Heart left ventricle (tissue), 16 donors: ENCODE measurements around the gene SPAG7. TPM values are rescaled to one million over a fixed set of nuclear protein-coding genes. Genes with fewer than 3 reads are reported as not detected.
A peak's percentile ranks its signal among the peaks of the same experiment; 100 is the strongest.

Experiments used
- ATAC-seq, 4 donors: fragments of 200-7000 bp; cut with Tn5 transposase; one replicate each; pipeline ENCODE4 v1.9.1; 2020 to 2022; ENCODE audit warnings: moderate library complexity in 4 of 4, mild to moderate bottlenecking in 3 of 4, moderate number of reproducible peaks in 1 of 4
- DNase-seq, 5 donors: peaks; one replicate each; pipeline ENCODE4 v3.0.0-alpha.2; 2020
- H3K27ac ChIP-seq, 12 donors: fragments of 200-600 bp; sonication (generic) in 4 of 12; one replicate each; pipeline versions ENCODE4 v1.5.0 to v1.8.0; 2016 to 2022; ENCODE audit warnings: mild to moderate bottlenecking in 2 of 12
- H3K27me3 ChIP-seq, 9 donors: fragments of 200-600 bp; sonication (generic) in 2 of 9; one replicate each; pipeline versions ENCODE4 v1.5.1 to v1.8.0; 2016 to 2022; ENCODE audit warnings: mild to moderate bottlenecking in 3 of 9
- H3K36me3 ChIP-seq, 9 donors: fragments of 200-600 bp; sonication (generic) in 2 of 9; one replicate each; pipeline versions ENCODE4 v1.5.0 to v1.8.0; 2018 to 2022; ENCODE audit warnings: mild to moderate bottlenecking in 2 of 9
- H3K4me1 ChIP-seq, 12 donors: fragments of 200-600 bp; sonication (generic) in 4 of 12; one replicate each; pipeline versions ENCODE4 v1.5.0 to v1.8.0; 2016 to 2022; ENCODE audit warnings: mild to moderate bottlenecking in 3 of 12
- H3K4me3 ChIP-seq, 12 donors: fragments of 200-600 bp; sonication (generic) in 4 of 12; one replicate each; pipeline versions ENCODE4 v1.5.0 to v1.8.0; 2017 to 2022; ENCODE audit warnings: mild to moderate bottlenecking in 9 of 12, moderate library complexity in 4 of 12
- H3K9me3 ChIP-seq, 12 donors: fragments of 200-600 bp; sonication (generic) in 4 of 12; one replicate each; pipeline versions ENCODE4 v1.5.0 to v1.8.0; 2016 to 2022; ENCODE audit warnings: mild to moderate bottlenecking in 1 of 12
- POLR2A ChIP-seq, 2 donors: fragments of 450-650 bp; IDR thresholded peaks; one replicate each; pipeline ENCODE4 v1.6.1; 2017; ENCODE audit warnings: antibody characterized with exemption in 2 of 2, mild to moderate bottlenecking in 2 of 2, moderate library complexity in 2 of 2
- WGBS, 4 donors: extraction: QIAGEN DNeasy Blood & Tissue Kit in 2 of 4; methylation state at CpG; one replicate each; pipeline versions ENCODE4 v1.1.5 to v1.1.7; 2013 to 2018; 5-methylcytosine and 5-hydroxymethylcytosine counted together
- intact Hi-C, 10 donors: fragments of 100-400 bp; cut with DNase I; formaldehyde crosslinking; loops; one replicate each; pipeline versions ENCODE4 v1.11.1 to v1.14.2; 2022
- polyA plus RNA-seq, 2 donors: library from polyadenylated mRNA; stranded (reverse); fragments of 200-250 nt; gene quantifications; one replicate each; pipeline ENCODE4 v1.2.3, GENCODE V29; 2013
- total RNA-seq, 9 donors: library from RNA; depleted of rRNA in 2 of 9; stranded (reverse); fragments of >200 nt in 2 of 9; fragmentation: NEBNext Ultra II Directional in 3 of 9; extraction: Animal tissue kit (Norgen Biotek cat#: 25700) in 3 of 9; gene quantifications; one replicate each; pipeline versions ENCODE4 v1.1.0 to v1.2.4, GENCODE V29; 2016 to 2023
- TF ChIP-seq, protein P1 (sequence below), 12 donors: fragments of 200-600 bp; sonication (generic) in 4 of 12; IDR thresholded peaks; one replicate each; pipeline versions ENCODE4 v1.5.0 to v1.8.0; 2018 to 2022; ENCODE audit warnings: antibody characterized with exemption in 12 of 12, mild to moderate bottlenecking in 5 of 12
- donor health status: ischemic (EF 13 %, LVEDD 7.1; RV severe dilation, severe dysfunction).
- donor health status: healthy with polysubstance abuse.
- donor health status: DM: no; HTN: yes; CAD: no.
- donor health status: DM: no; HTN: no; CAD: no.
- donor health status: ischemic (EF 25% LVEDD 6.9; RV normal size, moderate dysfunction).
- donor health status: ischemic (EF 25% LVEDD 5.7; RV mildly dilated, moderate dysfunction).
- donor health status: healthy.
- donor health status: DM: yes; HTN: yes; CAD: no.
- donor health status: ischemic (EF 35%, LVEDD 5.7; RV mildly dilated, moderate dysfunction).
- donor health status: nonischemic (EF 11% LVEDD 7.7; RV severe dilation, severe dysfunction).
- donor health status: DM: yes; HTN: yes; CAD: no.
- donor health status: PGD.
- donor health status: ischemic (EF 29% LVEDD 5.4; RV normal size, mild dysfunction).
- donor health status: nonischemic (EF 23%, LVEDD 6.1; RV moderate dilation, normal function).

The SPAG7 gene
- total and polyA plus RNA-seq, 11 donors = 88.7 to 192 (median 125) TPM

- DNase-seq (peak; percentile 93 to 95 (median 94)), ATAC-seq (peak; percentile 91 to 97 (median 97))
- 0 to 1% (median 1%) methylated on average over 41 to 78 of the region's 78 CpGs for WGBS, 4 donors
- H3K27ac ChIP-seq = peak within 1 kb of the TSS; percentile 77 to 97 (median 93)
- no peaks in the 10 kb centered on the region for H3K27me3 ChIP-seq
- H3K9me3 ChIP-seq = no peaks in the 10 kb centered on the region
- H3K4me1 ChIP-seq = peaks cover 0 to 32% (median 23%) of the 10 kb centered on the region in 12 donors
- H3K4me3 ChIP-seq = peak within 1 kb of the TSS; percentile 49 to 95 (median 76)
- H3K36me3 ChIP-seq = peaks cover 0 to 36% (median 24%) of the 10 kb centered on the region in 9 donors
- intact Hi-C loops = loop anchor here (1.0 to 10.0 kb wide), 11 partner anchors 18 to 250 kb away; partner anchors contain the start of genes GP1BA (in 2 of the 10), CXCL16 (in 1 of the 10), PFN1 (in 1 of the 10) and SPAG7 (in 1 of the 10)
- TF ChIP-seq POLR2A (IDR thresholded peaks at IDR 0.05) = peak in 1 of 2 donors; percentile 90
- TF ChIP-seq, protein P1, sequence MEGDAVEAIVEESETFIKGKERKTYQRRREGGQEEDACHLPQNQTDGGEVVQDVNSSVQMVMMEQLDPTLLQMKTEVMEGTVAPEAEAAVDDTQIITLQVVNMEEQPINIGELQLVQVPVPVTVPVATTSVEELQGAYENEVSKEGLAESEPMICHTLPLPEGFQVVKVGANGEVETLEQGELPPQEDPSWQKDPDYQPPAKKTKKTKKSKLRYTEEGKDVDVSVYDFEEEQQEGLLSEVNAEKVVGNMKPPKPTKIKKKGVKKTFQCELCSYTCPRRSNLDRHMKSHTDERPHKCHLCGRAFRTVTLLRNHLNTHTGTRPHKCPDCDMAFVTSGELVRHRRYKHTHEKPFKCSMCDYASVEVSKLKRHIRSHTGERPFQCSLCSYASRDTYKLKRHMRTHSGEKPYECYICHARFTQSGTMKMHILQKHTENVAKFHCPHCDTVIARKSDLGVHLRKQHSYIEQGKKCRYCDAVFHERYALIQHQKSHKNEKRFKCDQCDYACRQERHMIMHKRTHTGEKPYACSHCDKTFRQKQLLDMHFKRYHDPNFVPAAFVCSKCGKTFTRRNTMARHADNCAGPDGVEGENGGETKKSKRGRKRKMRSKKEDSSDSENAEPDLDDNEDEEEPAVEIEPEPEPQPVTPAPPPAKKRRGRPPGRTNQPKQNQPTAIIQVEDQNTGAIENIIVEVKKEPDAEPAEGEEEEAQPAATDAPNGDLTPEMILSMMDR (IDR thresholded peaks at IDR 0.05) = peak; percentile 63 to 94 (median 80)
These were observed 19.5 kb upstream of the SPAG7 start, which contains the start of gene CAMTA2 for GRCh38 chr17:4986951-4987766. Gene CAMTA2, minus strand, starts transcription at chr17:4987675. Its CDS starts 1,453 bp downstream, at chr17:4986222.

DNA sequence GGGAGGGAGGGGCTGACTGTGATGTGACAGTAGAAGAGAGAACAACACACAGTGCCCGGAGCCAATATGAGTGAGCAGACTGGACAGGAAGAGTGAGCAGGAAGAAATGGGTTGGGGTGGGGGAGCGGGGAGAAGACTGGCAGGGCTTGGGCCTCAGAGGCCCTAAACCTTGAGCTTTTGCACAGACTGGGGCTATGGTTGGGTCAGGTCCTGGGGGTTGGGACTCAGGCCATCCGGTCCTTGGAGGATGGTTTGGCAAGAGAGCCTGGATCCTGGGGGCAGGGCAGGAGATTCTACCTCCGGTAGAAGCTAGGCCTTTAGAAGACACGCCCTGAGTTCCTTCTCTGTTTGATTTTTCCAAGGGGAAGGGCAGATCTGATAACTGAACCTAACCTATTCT, 18.8 kb upstream of the SPAG7 start:
- WGBS, 4 donors = 23 to 46% (median 31%) methylated on average over 5 of the region's 5 CpGs
- DNase-seq (peak in 1 of 5 donors; percentile 39), ATAC-seq (peak in 3 of 4 donors; percentile 1 to 29 (median 6))
- Histone ChIP-seq H3K36me3 (peaks cover 0 to 43% (median 32%) of the 10 kb centered on the region in 9 donors), H3K4me1 (peaks cover 0 to 32% (median 23%) of the 10 kb centered on the region in 12 donors), H3K4me3 (peak overlapping the region; percentile 49 to 95 (median 76)), H3K27ac (peak overlapping the region; percentile 77 to 97 (median 93)), H3K9me3 (no peaks in the 10 kb centered on the region), H3K27me3 (no peaks in the 10 kb centered on the region)
- TF ChIP-seq, protein P1 (IDR thresholded peaks at IDR 0.05) = no peak
- no peak for TF ChIP-seq POLR2A (IDR thresholded peaks at IDR 0.05)
- intact Hi-C loops = loop anchor here (2.0 to 10.0 kb wide), 9 partner anchors 18 to 249 kb away; partner anchors contain the start of genes GP1BA (in 2 of the 10), CXCL16 (in 1 of the 10), PFN1 (in 1 of the 10) and ZMYND15 (in 1 of the 10)

DNA sequence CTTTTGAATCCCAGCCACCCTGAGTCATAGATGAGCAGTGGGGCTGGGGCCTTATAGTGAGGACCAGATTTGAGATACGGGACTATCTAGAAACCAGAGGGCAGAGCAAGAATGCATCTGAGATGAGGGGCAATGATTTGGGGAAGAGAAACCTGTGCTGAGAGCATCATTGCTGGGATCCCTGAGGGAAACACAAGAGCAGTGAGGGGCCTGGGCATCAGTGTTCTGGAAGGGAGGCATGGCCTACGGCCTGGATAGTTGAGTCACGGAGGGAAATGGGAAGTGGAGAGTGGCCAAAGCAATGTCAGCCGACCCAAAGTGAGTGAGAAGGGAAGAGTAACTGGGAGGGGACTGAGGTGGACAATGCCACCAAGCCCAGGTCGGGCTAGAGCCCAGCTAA, 14.7 kb upstream of the SPAG7 start:
- Histone ChIP-seq H3K27me3 (no peaks in the 10 kb centered on the region), H3K36me3 (peaks cover 0 to 76% (median 68%) of the 10 kb centered on the region in 9 donors), H3K27ac (no peak overlapping the region), H3K4me3 (no peak overlapping the region), H3K9me3 (no peaks in the 10 kb centered on the region), H3K4me1 (peaks cover 0 to 55% (median 13%) of the 10 kb centered on the region in 12 donors)
- 63 to 78% (median 71%) methylated on average over 5 of the region's 5 CpGs for WGBS, 4 donors
- intact Hi-C loops = loop anchor here in 7 of 10 donors (5.0 to 10.0 kb wide), 2 partner anchors 48 to 80 kb away; partner anchors contain the start of gene GP1BA (in 2 of the 7)
- DNase-seq = no peak
- ATAC-seq = no peak
- no peak for TF ChIP-seq POLR2A (IDR thresholded peaks at IDR 0.05)
- TF ChIP-seq, protein P1 (IDR thresholded peaks at IDR 0.05) = no peak
